HG03066 (cell line): ENCODE data around the gene CDSN.

Experiments used
- ATAC-seq: cut with Tn5 transposase; IDR thresholded peaks from one replicate; pipeline ENCODE4 v1.9.1; 2021; ENCODE audit warnings: low read depth; ENCODE audit not compliant: unreplicated experiment

CDSN gene

GRCh38 chr6:31121131-31121790, 1.0 kb upstream of the CDSN start:
- ATAC-seq = no peak

GRCh38 chr6:31118178-31118577, 2.1 kb downstream of the CDSN start:
- no peak for ATAC-seq

GRCh38 chr6:31116661-31117385, 3.4 kb downstream of the CDSN start:
- ATAC-seq = no peak

GRCh38 chr6:31115941-31116560, 4.2 kb downstream of the CDSN start:
- ATAC-seq = no peak

- no peak for ATAC-seq
Observed at GRCh38 chr6:31114970-31115849, 5.0 kb downstream of the CDSN start.

- ATAC-seq = no peak
Observed at GRCh38 chr6:31114541-31114878, 5.7 kb downstream of the CDSN start, which contains the start of gene PSORS1C1. Gene PSORS1C1, plus strand, starts transcription at chr6:31114800. Its CDS starts 14,833 bp downstream, at chr6:31129633.

GRCh38 chr6:31113861-31114540, 6.2 kb downstream of the CDSN start:
- ATAC-seq = no peak

GRCh38 chr6:31112478-31112877, 7.8 kb downstream of the CDSN start, which contains the start of gene C6orf15:
Gene C6orf15, minus strand, starts transcription at chr6:31112575. Its CDS starts 20 bp downstream, at chr6:31112555.
- ATAC-seq = no peak

GRCh38 chr6:31111712-31112111, 8.5 kb downstream of the CDSN start:
- ATAC-seq = no peak

- ATAC-seq = no peak
Observed at GRCh38 chr6:31110825-31111582, 9.2 kb downstream of the CDSN start.

- ATAC-seq = no peak
Observed at GRCh38 chr6:31107052-31107451, 13.2 kb downstream of the CDSN start.

- ATAC-seq = no peak
Observed at GRCh38 chr6:31103136-31103535, 17.1 kb downstream of the CDSN start.

GRCh38 chr6:31098449-31098938, 21.8 kb downstream of the CDSN start:
- no peak for ATAC-seq

- no peak for ATAC-seq
Observed at GRCh38 chr6:31096656-31097055, 23.6 kb downstream of the CDSN start.

- no peak for ATAC-seq
Observed at GRCh38 chr6:31096215-31096614, 24.0 kb downstream of the CDSN start.

GRCh38 chr6:31094389-31094881, 25.8 kb downstream of the CDSN start:
- ATAC-seq = no peak

GRCh38 chr6:31092769-31093505, 27.3 kb downstream of the CDSN start:
- ATAC-seq = no peak

- ATAC-seq = no peak
Observed at GRCh38 chr6:31092238-31092637, 28.0 kb downstream of the CDSN start.
